Right lobe of liver (tissue), 6 donors: Measurements from ENCODE around the gene AK1. TPM values are rescaled to one million over a fixed set of nuclear protein-coding genes. Genes with fewer than 3 reads are reported as not detected.

Experiments used
- ATAC-seq, 4 donors: fragments of 200-7000 bp; cut with Tn5 transposase; one replicate each; pipeline ENCODE4 v1.9.1; 2020; ENCODE audit warnings: mild to moderate bottlenecking in 4 of 4, moderate library complexity in 4 of 4
- DNase-seq, 3 donors: peaks; one replicate each; pipeline ENCODE4 v3.0.0-alpha.2; 2020
- H3K27ac ChIP-seq, 3 donors: fragments of 200-600 bp; one replicate each; pipeline ENCODE4 v1.8.0; 2022
- H3K27me3 ChIP-seq, 2 donors: fragments of 200-600 bp; one replicate each; pipeline ENCODE4 v1.8.0; 2022
- H3K36me3 ChIP-seq, 4 donors: fragments of 200-600 bp; sonication (generic) in 1 of 4; one replicate each; pipeline versions ENCODE4 v1.5.1 to v1.8.0; 2017 to 2022; ENCODE audit warnings: control low read depth in 1 of 4
- H3K4me1 ChIP-seq, 4 donors: fragments of 200-600 bp; sonication (generic) in 1 of 4; one replicate each; pipeline versions ENCODE4 v1.5.1 to v1.8.0; 2017 to 2022; ENCODE audit warnings: control low read depth in 1 of 4
- H3K4me3 ChIP-seq, 3 donors: fragments of 200-600 bp; one replicate each; pipeline ENCODE4 v1.8.0; 2022
- H3K9me3 ChIP-seq, 4 donors: fragments of 200-600 bp; sonication (generic) in 1 of 4; one replicate each; pipeline versions ENCODE4 v1.5.1 to v1.8.0; 2017 to 2022; ENCODE audit warnings: control low read depth in 1 of 4
- CTCF ChIP-seq, 4 donors: fragments of 200-600 bp in 3 of 4; fragments of 450-650 bp in 1 of 4; IDR thresholded peaks; one replicate each; pipeline versions ENCODE4 v1.5.1 to v1.8.0; 2016 to 2022; ENCODE audit warnings: antibody characterized with exemption in 4 of 4, mild to moderate bottlenecking in 2 of 4
- POLR2A ChIP-seq: fragments of 450-650 bp; IDR thresholded peaks from one replicate; pipeline ENCODE4 v1.6.1; 2017; ENCODE audit warnings: antibody characterized with exemption, mild to moderate bottlenecking
- WGBS: methylation state at CpG from one replicate; pipeline ENCODE4 v1.1.6; 2018; ENCODE audit warnings: low coverage, low lambda C conversion rate; ENCODE audit not compliant: insufficient coverage; ENCODE audit errors: missing lambda C conversion rate; 5-methylcytosine and 5-hydroxymethylcytosine counted together
- intact Hi-C, 2 donors: fragments of 100-400 bp; cut with DNase I; formaldehyde crosslinking; loops; one replicate each; pipeline versions ENCODE4 v1.11.2 to v1.14.1; 2022
- total RNA-seq, 6 experiments: library from RNA; depleted of rRNA in 2 of 6; stranded (reverse); fragments of >200 nt in 2 of 6; fragmentation: NEBNext Ultra II Directional in 3 of 6; extraction: Animal tissue kit (Norgen Biotek cat#: 25700) in 3 of 6; gene quantifications; one replicate each; pipeline versions ENCODE4 v1.1.0 to v1.2.4, GENCODE V29; 2016 to 2023
- donor health status: DM: no; HTN: yes; CAD: no.
- donor health status: DM: no; HTN: no; CAD: no.
- donor health status: DM: no; HTN: no; CAD: no.
- donor health status: DM: no; HTN: yes; CAD: no.
- donor health status: DM: no; HTN: yes; CAD: no.

AK1 gene
- total RNA-seq, 6 experiments from 2014 or later: 31.4 to 78.6 (median 51.7) TPM

- Histone ChIP-seq H3K9me3 (no peaks in the 10 kb centered on the region), H3K27ac (no peak overlapping the region), H3K4me3 (no peak overlapping the region), H3K4me1 (peaks cover 0 to 14% (median 6%) of the 10 kb centered on the region in 4 donors), H3K36me3 (no peaks in the 10 kb centered on the region), H3K27me3 (no peaks in the 10 kb centered on the region)
- DNase-seq (no peak), ATAC-seq (no peak)
- no peak for TF ChIP-seq POLR2A
- no peak for TF ChIP-seq CTCF (IDR thresholded peaks at IDR 0.05)
- WGBS: 56% methylated on average over 7 of the region's 8 CpGs
- intact Hi-C loops: no loop called here
Observed at GRCh38 chr9:127860260-127860659, 17.2 kb downstream of the AK1 start.

- TF ChIP-seq POLR2A: no peak
- TF ChIP-seq CTCF (IDR thresholded peaks at IDR 0.05): no peak
- Histone ChIP-seq H3K27ac (peak overlapping the region; percentile 21 to 45 (median 37)), H3K9me3 (no peaks in the 10 kb centered on the region), H3K4me3 (no peak overlapping the region), H3K36me3 (no peaks in the 10 kb centered on the region), H3K4me1 (peaks cover 2 to 14% (median 6%) of the 10 kb centered on the region in 4 donors), H3K27me3 (no peaks in the 10 kb centered on the region)
- WGBS: 20% methylated on average over 10 of the region's 12 CpGs
- intact Hi-C loops: no loop called here
- peak; percentile 6 to 42 (median 22) for ATAC-seq
- peak in 1 of 3 donors; percentile 70 for DNase-seq
Observed at GRCh38 chr9:127858041-127858512, 19.4 kb downstream of the AK1 start.

GRCh38 chr9:127857278-127857677, 20.2 kb downstream of the AK1 start:
- no peaks in the 10 kb centered on the region for H3K9me3 ChIP-seq
- WGBS: 40% methylated on average over 2 of the region's 4 CpGs
- ATAC-seq: no peak

GRCh38 chr9:127856729-127857116, 20.8 kb downstream of the AK1 start:
- TF ChIP-seq CTCF (IDR thresholded peaks at IDR 0.05) (no peak), POLR2A (no peak)
- no peak for DNase-seq
- Histone ChIP-seq H3K36me3 (no peaks in the 10 kb centered on the region), H3K4me3 (no peak overlapping the region), H3K9me3 (no peaks in the 10 kb centered on the region), H3K4me1 (peaks cover 2 to 14% (median 6%) of the 10 kb centered on the region in 4 donors), H3K27ac (peak overlapping the region in 2 of 3 donors; percentile 15 to 33), H3K27me3 (no peaks in the 10 kb centered on the region)
- WGBS: no CpG with 5 or more reads among the region's 8 CpGs
- no peak for ATAC-seq
- intact Hi-C loops: no loop called here

More at GRCh38 chr9:127857278-127857677, 20.2 kb downstream of the AK1 start:
- Histone ChIP-seq H3K4me3 (no peak overlapping the region), H3K27ac (peak overlapping the region; percentile 21 to 45 (median 37)), H3K27me3 (no peaks in the 10 kb centered on the region), H3K36me3 (no peaks in the 10 kb centered on the region), H3K4me1 (peaks cover 2 to 14% (median 6%) of the 10 kb centered on the region in 4 donors)
- TF ChIP-seq POLR2A (no peak), CTCF (IDR thresholded peaks at IDR 0.05) (no peak)
- DNase-seq: no peak
- intact Hi-C loops: no loop called here
